Endodermal cell (in vitro differentiated cells): ENCODE results near the gene INF2. TPM values are rescaled to one million over a fixed set of nuclear protein-coding genes. Genes with fewer than 3 reads are reported as not detected.
A peak's percentile ranks its signal among the peaks of the same experiment; 100 is the strongest.

Experiments
- DNase-seq: peaks from one replicate; pipeline ENCODE4 v3.0.0-alpha.2; 2017
- H3K27ac ChIP-seq: 2 replicates; pipeline ENCODE4 v1.5.1; 2013; ENCODE audit warnings: mild to moderate bottlenecking, low read depth, low read length, moderate library complexity
- H3K27me3 ChIP-seq: 2 replicates; pipeline ENCODE4 v1.6.1; 2013; ENCODE audit warnings: mild to moderate bottlenecking, low read length, moderate library complexity; ENCODE audit not compliant: insufficient read depth, control insufficient read depth, poor library complexity, severe bottlenecking
- H3K36me3 ChIP-seq: 2 replicates; pipeline ENCODE4 v1.7.0; 2013; ENCODE audit warnings: mild to moderate bottlenecking, low read length, moderate library complexity; ENCODE audit not compliant: control insufficient read depth, insufficient read depth
- H3K4me1 ChIP-seq: one replicate; pipeline ENCODE4 v1.7.0; 2013; ENCODE audit warnings: low read length; ENCODE audit not compliant: control insufficient read depth, insufficient read depth
- H3K4me3 ChIP-seq: 2 replicates; pipeline ENCODE4 v1.5.1; 2013; ENCODE audit warnings: mild to moderate bottlenecking, low read length, moderate library complexity
- H3K9ac ChIP-seq: 2 replicates; pipeline ENCODE4 v1.6.1; 2013; ENCODE audit warnings: mild to moderate bottlenecking, low read length, moderate library complexity; ENCODE audit not compliant: poor library complexity, severe bottlenecking; ENCODE audit errors: extremely low read depth
- H3K9me3 ChIP-seq: 2 replicates; pipeline ENCODE4 v1.6.1; 2013; ENCODE audit warnings: mild to moderate bottlenecking, low read length, moderate library complexity; ENCODE audit not compliant: control insufficient read depth
- H3K27ac Mint-ChIP-seq: 2 replicates; pipeline ENCODE4 v1.8.0; 2020; ENCODE audit warnings: mixed read lengths
- H3K27me3 Mint-ChIP-seq: 2 replicates; pipeline ENCODE4 v1.8.0; 2021; ENCODE audit warnings: mild to moderate bottlenecking, mixed read lengths; ENCODE audit not compliant: insufficient read depth
- H3K36me3 Mint-ChIP-seq: 2 replicates; pipeline ENCODE4 v1.8.0; 2020; ENCODE audit warnings: low read depth, mixed read lengths
- H3K4me1 Mint-ChIP-seq: 2 replicates; pipeline ENCODE4 v1.8.0; 2020; ENCODE audit warnings: mixed read lengths
- H3K4me3 Mint-ChIP-seq: 2 replicates; pipeline ENCODE4 v1.8.0; 2020; ENCODE audit warnings: mild to moderate bottlenecking, moderate library complexity, mixed read lengths
- H3K9me3 Mint-ChIP-seq: 2 replicates; pipeline ENCODE4 v1.8.0; 2020; ENCODE audit warnings: mild to moderate bottlenecking, mixed read lengths
- CTCF ChIP-seq: fragments of 200-600 bp; sonication (generic); conservative IDR thresholded peaks from 2 replicates; pipeline ENCODE4 v1.5.0; 2021; ENCODE audit warnings: antibody characterized with exemption, mild to moderate bottlenecking
- WGBS, 2 experiments: methylation state at CpG; one replicate each; pipeline versions ENCODE4 v1.1.5 to v1.1.7; 2013; ENCODE audit warnings: missing lambda C conversion rate in 2 of 2, mixed read lengths in 1 of 2; ENCODE audit not compliant: insufficient coverage in 1 of 2, insufficient read length in 1 of 2; 5-methylcytosine and 5-hydroxymethylcytosine counted together
- total RNA-seq, 2 donors: library from RNA; stranded (reverse); fragmentation: NEBNext Ultra II Directional in 1 of 2; extraction: Animal tissue kit (Norgen Biotek cat#: 25700) in 1 of 2; gene quantifications; 2 replicates in 1 of 2; 3 replicates in 1 of 2; pipeline ENCODE4 v1.2.1, GENCODE V29; 2021

Gene INF2
- total RNA-seq, 2 donors from 2014 or later, result 99.7 to 114 TPM

DNA sequence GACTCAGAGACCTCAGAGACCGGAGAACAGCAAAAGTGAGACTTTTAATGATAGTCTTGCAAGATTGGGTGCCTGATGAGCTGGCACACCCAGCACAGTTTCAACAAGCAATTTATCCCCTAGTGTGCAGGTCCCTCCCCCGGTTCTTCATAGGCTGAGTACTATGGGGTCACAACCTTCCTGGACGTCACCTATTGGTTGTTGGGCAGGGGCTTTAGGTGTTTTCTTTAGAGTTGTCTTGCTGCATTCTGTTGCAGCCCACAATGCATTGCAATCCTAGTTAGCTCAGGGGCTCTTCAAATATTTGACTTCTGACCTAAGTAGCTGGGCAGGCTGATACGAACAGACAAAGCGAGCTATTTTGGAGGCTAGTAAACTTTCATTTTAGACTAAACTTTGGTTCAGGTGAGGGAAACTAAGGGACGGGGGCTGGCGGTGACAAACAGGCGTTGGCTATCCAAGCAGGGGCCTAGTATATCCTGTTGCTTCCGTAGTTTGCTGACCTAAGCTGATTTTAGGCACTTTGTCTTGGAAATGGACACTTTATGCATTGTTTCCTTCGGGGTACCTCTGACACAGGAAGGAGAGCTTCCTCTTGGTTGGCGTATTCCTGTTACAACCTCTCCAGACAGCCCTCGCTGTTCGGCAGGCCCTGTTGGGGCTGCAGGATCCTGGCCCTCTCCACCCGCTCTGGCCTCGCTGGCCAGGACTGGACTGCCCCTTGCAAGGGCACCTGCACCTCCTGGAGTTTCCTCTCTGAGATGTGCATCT lies 77.6 kb downstream of the INF2 start:
- TF ChIP-seq CTCF, result no peak
- Histone ChIP-seq H3K36me3 (peaks cover 25% of the 10 kb centered on the region), H3K4me1 (no peaks in the 10 kb centered on the region), H3K9ac (no peak overlapping the region), H3K4me3 (peak overlapping the region; percentile 42), H3K27me3 (no peaks in the 10 kb centered on the region), H3K27ac (no peak overlapping the region), H3K9me3 (peaks cover 18% of the 10 kb centered on the region)
- Mint-ChIP-seq H3K9me3 (peaks cover 25% of the 10 kb centered on the region), H3K36me3 (peaks cover 50% of the 10 kb centered on the region), H3K4me1 (peaks cover 3% of the 10 kb centered on the region), H3K4me3 (peak overlapping the region; percentile 37), H3K27ac (no peak overlapping the region), H3K27me3 (no peaks in the 10 kb centered on the region)
- no peak for DNase-seq
- 96 to 97% methylated on average over 9 to 14 of the region's 15 CpGs for WGBS, 2 experiments

DNA sequence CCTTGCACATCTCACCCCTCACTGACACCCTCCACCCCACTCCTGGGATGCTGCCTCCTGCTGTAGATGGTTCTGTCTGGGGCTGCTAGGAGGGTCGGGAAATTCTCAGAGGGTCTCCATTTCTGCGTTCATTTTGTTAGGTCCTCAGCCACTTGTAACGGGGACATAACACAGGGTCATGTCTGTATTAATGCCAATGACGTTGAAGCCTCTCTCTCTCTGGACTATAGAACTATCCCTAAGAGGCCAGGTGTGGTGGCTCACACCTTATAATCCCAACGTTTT lies 78.2 kb downstream of the INF2 start:
- Mint-ChIP-seq H3K4me1 (peaks cover 3% of the 10 kb centered on the region), H3K27ac (no peak overlapping the region), H3K27me3 (no peaks in the 10 kb centered on the region), H3K4me3 (no peak overlapping the region), H3K9me3 (peaks cover 27% of the 10 kb centered on the region), H3K36me3 (peaks cover 52% of the 10 kb centered on the region)
- Histone ChIP-seq H3K9ac (no peak overlapping the region), H3K27me3 (no peaks in the 10 kb centered on the region), H3K4me1 (no peaks in the 10 kb centered on the region), H3K27ac (no peak overlapping the region), H3K36me3 (peaks cover 26% of the 10 kb centered on the region), H3K9me3 (peaks cover 18% of the 10 kb centered on the region), H3K4me3 (no peak overlapping the region)
- 89 to 97% methylated on average over 4 to 5 of the region's 5 CpGs for WGBS, 2 experiments
- no peak for TF ChIP-seq CTCF
- no peak for DNase-seq

- Mint-ChIP-seq H3K9me3 (peaks cover 27% of the 10 kb centered on the region), H3K4me3 (no peak overlapping the region), H3K27ac (peak overlapping the region; percentile 61), H3K4me1 (peaks cover 3% of the 10 kb centered on the region), H3K27me3 (no peaks in the 10 kb centered on the region), H3K36me3 (peaks cover 58% of the 10 kb centered on the region)
- Histone ChIP-seq H3K4me3 (no peak overlapping the region), H3K9ac (no peak overlapping the region), H3K27ac (no peak overlapping the region), H3K27me3 (no peaks in the 10 kb centered on the region), H3K4me1 (no peaks in the 10 kb centered on the region), H3K36me3 (peaks cover 36% of the 10 kb centered on the region), H3K9me3 (peaks cover 18% of the 10 kb centered on the region)
- DNase-seq, result peak; percentile 100
- peak; percentile 94 for TF ChIP-seq CTCF
- WGBS, 2 experiments, result 29 to 44% methylated on average over 7 to 23 of the region's 25 CpGs
Measured at GRCh38 chr14:104768437-104769323, 79.3 kb downstream of the INF2 start.
